ENCODE results near the gene PPCS.
A peak's percentile ranks its signal among the peaks of the same experiment; 100 is the strongest.
"Not testable (repeated sequence)": the region's sequence is repeated elsewhere in the genome, so short reads cannot be mapped to it uniquely, and the experiment has no call there.

The PPCS gene

DNA sequence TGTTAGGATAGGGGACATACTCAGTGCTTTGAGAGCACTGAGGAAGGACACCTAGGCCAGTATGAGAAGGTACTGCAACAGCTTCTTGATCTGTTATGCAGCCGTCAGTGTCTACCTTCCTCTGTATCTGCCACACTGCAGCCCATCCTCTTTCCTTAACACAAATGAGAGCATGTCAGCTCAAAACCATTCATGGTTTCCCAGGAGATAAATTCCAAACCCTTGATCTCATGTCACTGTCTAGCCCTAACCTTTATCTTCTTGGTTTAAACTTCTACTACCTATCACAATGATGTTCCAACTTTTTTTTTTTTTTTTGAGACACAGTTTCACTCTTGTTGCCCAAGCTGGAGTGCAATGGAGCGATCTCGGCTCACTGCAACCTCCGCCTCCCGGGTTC lies 1.9 kb upstream of the PPCS start:
- no peak for DNase-seq

DNA sequence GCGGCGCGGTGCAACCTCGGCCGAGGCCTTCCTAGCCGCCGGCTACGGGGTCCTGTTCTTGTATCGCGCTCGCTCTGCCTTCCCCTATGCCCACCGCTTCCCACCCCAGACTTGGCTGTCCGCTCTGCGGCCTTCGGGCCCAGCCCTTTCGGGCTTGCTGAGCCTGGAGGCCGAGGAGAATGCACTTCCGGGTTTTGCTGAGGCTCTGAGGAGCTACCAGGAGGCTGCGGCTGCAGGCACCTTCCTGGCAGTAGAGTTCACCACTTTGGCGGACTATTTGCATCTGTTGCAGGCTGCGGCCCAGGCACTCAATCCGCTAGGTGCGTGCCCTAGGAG lies 379 bp downstream of the PPCS start:
- no peak for DNase-seq

DNA sequence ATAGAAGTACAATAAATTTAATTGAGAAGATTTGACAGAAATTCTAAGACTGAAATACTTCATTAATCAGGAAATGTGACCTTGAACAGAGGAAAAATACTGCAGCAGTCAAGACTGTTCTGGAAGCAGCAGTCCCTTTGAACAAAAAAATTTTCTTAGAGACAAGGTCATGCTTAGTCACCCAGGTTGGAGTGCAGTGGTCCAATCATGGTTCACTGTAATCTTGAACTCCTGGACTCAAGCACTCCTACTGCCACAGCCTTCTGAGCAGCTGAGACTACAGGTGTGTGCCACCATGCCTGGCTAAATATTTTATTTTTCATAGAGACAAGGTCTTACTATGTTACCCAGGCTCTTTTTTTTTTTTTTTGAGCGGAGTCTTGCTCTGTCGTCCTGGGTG lies 4.9 kb downstream of the PPCS start:
- no peak for DNase-seq

DNA sequence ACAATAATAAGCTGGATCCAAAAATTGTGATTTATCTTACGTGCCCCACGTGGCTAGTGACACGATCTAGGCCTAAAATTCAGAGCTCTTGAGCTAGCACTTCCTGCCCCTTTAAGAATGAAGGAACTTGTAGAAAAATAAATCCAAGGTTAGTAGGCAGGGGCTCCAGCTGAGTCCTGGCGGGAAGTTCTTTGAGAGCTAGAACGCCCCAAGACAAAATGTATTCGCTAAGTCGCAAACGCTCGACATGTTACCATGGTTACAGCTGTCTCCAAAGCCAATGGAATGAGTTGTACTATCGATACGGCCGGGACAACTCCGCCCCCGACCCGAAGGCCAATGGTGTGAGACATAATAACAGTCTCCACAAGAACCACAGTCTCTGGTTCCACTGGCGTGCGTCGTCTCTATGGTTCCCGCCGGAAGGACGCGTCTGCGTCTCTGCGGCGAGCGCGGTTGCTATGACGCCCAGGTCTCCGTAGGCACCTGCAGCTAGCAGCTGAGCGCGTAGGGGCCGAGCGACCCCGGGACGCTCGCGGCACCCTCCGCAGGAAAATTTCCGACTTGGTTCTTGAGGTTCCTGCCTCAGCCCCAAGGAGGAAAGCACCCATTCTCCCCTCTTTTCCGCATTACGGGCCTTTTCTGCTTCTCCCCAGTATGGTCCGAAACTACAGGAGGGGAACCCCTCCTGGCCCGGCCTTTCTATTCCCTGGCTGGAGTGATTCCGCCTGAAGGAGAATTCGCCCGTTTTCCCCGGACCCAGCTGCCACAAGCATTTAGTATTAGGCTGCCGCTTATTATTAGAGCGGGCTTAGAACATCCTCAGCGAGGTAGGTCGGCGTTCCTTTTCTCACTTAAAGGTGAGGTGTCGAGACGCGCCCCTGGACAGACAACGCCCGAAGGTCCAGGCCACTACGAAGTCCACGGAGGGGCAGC lies 6.8 kb downstream of the PPCS start, which contains the start of gene CCDC30:
TSS of gene CCDC30 (plus strand) at position 459 of the 936 bp plus-strand sequence. CDS start 17,266 bp downstream, outside the sequence.
- DNase-seq = peak; percentile 92

DNA sequence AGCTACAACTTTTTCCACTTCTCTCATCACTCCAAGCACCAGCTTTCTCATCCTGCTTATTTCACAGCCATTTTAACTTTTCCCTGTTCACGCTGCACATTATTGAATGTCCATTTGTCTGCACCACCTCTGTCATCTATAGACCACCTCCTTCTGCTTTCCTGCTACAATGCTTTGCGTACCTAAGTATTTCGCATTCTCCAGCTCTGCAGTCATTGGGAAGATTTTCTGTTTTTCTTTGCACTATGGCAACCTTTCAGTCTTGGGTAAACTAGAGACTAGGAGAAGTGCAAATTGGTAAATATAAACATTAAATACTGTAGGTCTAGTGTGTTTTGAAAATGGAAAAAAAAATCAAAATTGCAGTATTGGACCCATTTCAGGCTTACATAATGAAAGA lies 7.6 kb downstream of the PPCS start:
- DNase-seq = no peak

DNA sequence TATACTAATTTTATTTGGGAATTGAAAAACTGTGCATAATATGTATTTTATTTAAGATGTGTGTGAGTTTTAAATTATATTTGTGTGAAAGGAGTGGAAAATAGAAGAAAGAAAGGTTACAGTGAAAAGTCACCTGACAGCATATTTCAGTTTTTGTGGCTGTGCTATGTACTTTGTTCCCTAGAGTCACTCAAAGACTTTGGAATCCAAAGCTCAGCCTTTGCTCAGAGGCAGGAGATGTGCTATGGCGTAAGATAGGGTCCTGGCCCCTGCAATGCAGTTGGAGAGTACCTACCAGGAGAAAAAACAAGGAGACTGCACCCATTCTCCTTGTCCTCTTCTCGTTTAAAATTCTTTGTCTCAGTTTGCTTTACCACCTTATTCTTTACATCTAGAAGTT lies 9.7 kb downstream of the PPCS start:
- no peak for DNase-seq

DNA sequence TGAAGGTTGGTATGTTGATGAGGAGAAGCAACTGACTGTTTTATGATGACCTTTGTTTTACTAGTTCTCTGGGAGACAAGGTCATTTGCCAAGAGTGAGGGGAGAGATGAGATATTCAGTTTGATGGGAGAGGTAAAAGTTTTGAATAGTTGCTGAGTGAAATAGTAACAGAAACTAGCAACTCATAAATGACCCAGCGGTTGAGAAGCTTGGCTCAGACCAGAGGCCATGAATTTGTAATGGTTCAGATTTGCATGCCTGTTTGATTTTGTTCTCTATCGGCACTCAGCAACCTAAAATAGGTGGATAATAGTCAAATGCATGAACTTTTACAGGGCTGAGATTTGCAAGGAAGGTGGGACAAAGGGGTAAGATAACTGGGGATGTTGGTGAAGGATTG lies 13.4 kb downstream of the PPCS start:
- no peak for DNase-seq

DNA sequence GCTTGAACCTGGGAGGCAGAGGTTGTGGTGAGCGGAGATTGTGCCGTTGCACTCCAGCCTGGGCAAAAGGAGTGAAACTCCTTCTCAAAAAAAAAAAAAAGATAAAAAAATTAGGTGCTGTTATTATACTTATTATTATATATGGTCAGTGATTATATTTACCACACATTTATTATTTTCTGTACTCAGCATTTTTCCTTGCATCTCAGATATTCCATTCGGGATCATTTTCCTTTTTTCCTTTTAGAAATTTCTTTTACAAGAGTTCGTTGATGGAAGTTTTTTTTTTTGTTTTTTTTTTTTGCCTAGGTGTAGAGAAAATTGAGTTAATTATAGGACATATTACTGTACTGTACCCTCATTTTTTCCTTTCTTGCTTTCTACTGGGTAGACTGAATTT lies 20.3 kb downstream of the PPCS start:
- DNase-seq = no peak

DNA sequence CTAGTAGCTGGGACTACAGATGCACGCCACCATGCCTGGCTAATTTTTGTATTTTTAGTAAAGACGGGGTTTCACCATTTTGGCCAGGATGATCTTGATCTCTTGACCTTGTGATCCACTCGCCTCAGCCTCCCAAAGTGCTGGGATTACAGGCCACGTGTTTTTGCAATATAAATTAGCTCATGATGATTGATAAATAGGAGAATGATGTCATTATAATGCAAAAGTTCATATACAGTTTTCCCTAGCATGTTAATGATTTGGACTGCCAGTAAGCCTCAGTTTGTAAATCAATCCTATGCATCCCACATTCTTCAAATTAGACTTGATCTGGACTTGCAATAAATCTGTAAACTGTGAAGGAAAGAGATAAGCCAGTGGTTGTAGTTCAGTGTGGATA lies 21.0 kb downstream of the PPCS start:
- DNase-seq = not testable (repeated sequence)

DNA sequence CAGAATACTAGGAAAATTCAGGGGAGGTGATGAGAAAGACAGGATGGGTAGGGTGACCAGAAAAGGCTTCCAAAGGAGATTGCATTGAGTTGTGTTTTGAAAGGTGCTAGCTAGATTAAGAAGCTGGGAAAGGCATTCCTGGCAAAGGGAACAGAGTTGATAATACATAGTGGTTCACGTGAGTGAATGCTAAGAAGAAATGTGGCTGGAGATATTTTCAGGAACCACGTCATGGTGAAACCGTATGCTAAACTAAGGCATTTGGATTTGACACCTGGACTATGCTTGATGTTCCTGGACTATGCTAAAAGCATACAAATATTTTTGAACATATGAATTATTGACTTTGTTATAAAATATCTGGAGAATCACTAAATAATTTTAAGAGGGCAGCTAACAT lies 21.4 kb downstream of the PPCS start:
- DNase-seq = no peak

DNA sequence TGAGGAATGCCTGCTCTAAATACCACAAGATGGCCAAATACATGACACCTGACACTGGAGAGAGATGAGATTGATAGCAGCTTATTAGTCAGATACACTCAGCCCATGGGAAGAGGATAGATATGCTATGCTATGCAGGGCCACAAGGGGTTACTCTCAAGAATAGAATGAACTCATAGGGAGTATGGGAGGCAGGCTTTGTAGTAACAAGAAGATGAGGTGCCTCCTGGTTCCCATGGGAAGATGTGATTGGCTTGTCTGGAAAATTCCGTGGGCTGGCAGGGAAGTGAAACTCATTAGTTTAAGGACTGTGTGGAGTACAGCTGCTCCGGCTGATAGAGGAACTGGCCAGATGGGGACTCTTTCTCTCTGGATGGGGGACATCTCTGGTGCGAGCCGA lies 23.3 kb downstream of the PPCS start:
- peak; percentile 89 for DNase-seq

DNA sequence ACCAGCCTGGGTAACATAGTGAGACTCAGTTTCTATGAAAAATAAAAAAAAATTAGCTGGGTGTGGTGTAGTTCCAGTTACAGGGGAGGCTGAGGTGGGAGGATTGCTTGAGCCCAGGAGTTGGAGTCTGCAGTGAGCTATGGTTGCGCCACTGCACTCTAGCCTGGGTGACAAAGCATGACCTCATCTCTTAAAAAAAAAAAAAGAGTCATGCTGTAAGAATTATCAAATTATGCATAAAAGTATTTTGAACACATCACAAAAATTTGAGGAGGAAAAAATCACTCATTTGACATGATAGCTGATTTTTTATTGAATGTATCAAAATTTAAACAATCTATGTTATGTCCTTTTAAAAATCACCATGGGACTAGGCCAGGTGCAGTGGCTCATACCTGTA lies 24.6 kb downstream of the PPCS start:
- no peak for DNase-seq

DNA sequence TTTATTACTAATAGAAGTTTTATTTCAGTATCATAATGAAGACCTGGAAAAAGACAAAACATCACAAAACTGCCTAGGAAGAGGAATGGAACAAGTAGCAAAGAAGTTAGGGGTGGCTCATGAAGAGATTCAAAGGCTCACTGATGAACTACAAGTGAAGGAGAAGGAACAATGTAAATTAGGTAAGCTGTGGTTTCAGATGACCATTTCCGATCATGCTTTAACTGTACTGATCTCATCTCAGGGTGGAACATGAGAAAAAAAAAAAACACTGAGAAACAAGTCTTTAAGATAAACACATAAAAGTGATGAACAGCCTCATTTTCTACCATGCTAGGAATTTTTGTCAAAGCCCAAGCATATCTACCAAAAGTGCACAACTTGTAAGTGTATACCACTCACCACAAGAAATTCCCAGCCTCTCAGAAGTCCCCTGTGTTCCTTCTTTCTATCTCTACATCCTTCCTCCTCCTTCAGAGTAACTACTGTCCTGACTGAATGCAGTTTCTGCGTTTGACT lies 26.4 kb downstream of the PPCS start:
- no peak for DNase-seq

DNA sequence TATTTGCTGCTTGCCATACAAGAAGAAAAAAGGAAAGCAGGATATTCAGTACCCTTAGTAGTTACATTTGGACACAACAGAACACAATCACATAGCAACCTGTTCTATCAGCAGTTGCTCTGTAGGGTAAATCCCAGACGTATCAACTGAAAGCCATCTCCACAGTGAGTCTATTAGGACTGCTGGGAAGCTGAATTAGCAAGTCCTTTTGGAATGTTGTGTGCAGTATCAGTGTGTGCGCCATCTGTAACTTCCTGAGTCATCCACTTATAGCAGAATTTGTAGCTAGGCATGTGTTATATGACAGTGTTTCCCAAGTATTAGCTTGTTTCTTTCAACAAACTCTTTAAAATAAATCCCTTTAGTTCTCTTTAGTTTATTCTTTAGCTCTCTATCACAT lies 28.0 kb downstream of the PPCS start:
- peak; percentile 8 for DNase-seq

DNA sequence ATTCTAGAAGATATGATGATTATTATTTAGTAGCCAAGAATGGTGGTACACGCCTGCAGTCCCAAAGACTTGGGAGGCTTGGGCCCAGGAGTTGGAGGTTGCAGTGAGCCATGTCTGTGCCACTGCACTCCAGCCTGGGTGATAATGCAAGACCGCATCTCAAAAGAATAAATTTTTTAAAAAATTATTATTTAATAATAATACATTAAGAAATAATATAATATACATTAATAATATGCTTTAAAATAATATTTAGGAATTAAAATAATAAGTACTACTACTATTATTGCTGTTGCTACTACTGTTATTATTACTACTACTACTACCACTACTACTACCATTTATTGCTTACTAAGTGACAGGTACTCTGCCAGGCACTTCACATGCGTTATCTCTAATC lies 33.9 kb downstream of the PPCS start:
- no peak for DNase-seq

DNA sequence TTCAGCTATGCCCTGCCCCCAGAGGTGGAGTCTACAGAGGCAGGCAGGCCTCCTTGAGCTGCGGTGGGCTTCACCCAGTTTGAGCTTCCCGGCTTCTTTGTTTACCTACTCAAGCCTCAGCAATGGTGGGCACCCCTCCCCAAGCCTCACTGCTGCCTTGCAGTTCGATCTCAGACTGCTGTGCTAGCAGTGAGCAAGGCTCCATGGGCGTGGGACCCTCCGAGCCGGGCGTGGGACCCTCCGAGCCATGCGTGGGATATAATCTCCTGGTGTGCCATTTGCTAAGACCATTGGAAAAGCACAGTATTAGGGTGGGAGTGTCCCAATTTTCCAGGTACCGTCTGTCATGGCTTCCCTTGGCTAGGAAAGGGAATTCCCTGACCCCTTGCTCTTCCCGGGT lies 45.7 kb downstream of the PPCS start:
- not testable (repeated sequence) for DNase-seq

DNA sequence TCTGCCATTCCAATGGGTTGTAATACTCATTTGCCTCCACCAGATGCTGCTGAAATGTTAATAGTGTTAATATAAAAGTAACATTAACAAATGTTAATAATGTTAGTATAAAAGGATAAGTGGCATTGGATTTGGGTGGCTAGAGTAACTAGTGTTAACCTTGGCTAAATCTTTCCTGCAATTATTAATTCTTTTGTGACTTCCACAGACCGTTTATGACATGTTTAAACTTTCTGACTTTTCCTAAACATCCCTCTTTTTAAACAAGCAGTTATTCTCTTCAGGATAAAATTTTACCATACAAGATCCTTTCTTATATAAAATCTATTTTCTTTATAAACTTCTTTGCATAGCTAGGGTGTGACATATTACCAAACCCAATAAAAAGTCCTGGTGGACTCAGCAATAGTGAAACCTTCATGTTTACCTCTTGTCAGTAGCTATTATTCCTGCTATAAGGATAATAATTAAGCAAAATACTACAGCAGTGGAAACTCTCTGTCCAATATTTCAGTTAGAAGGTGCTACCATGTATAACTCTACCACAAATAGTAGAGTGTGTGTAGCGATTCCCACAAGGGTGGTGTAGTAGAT lies 48.3 kb downstream of the PPCS start:
- no peak for DNase-seq

DNA sequence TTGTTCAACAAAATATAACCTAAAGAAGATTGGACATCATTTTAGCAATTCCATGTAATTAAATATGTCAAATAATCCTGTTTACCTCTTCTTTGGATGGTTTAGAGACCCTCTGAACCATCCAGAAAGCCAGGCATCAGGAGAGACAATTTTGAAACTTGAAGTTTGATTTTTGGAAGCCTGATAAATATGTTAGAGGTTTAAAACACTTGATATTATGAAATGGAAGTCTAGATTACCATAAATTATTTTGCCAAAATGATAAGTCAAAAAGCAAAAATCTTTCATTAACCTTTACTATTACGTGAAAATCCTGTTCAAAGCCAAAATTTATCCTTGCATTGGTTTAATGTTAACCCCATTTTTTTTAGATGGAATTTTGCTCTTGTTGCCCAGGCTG lies 50.2 kb downstream of the PPCS start:
- no peak for DNase-seq

Measured in NCI-H524 treated with DMSO at 0.1 percent for 48 hours (cell line).